CD4-positive, alpha-beta T cell treated with Interleukin-21 for 1 hour (primary cell): ENCODE measurements around the gene CITED2.

ENCODE experiments used
- DNase-seq: peaks from one replicate; pipeline ENCODE4 v3.0.0-alpha.2; 2020

Gene CITED2

GRCh38 chr6:139381216-139381865 lies 6.9 kb upstream of the CITED2 start:
- DNase-seq: no peak

DNA sequence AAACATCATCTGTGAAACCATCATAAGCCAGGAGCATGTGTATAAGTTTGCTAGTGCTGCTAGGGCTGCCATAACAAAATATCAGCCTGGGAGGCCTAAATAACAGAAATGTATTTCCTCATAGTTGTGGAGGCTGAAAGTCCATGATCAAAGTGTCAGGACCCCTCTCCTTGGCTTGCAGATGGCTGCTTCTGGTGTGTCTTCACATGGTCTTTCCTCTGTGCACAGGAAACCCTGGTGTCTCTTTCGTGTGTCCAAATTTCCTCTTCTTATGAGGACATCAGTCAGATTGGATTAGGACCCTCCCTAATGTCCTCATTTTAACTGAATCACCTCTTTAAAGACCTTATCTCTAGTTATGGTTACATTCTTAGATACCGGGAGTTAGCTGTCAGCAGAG lies 6.2 kb upstream of the CITED2 start:
- no peak for DNase-seq

DNA sequence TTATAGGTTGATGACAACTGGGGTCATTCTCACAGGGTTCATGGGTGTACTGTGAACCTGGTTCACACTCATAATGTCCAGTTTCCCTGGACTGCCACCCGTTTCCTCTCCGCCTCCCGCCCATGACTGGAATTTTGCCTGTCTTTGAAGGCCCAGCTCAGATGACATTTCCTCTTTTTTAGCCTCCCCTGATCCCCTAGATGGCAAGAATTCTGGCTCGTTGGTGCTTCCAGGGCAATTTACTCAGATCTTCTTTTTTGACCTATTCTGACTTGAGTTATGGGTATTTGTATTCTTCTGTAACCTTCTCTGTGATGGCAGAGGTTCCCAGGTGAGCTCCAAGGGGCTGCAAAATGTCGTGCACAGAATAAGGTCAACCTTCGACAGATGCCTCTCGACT lies 5.7 kb upstream of the CITED2 start:
- no peak for DNase-seq

DNA sequence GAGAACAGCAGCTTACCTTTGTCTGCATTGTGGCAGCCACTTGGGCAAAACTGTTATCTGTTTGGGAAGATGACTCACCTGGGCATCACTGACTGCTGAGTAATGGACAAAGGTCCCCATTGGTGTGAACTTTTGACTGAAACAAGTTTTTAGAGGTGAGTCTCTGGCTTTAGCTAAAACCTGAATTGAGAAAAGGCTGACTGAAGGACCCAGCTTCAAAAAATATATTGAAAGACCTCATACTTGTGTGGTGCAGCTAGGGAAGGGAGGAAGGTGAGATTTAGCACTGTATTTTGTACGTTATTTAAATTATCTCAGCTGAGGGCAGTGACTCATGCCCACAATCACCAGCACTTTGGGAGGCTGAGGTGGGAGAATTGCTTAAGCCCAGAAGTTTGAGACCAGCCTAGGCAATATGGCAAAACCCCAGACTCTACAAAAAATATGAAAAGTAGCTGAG lies 4.5 kb upstream of the CITED2 start:
- DNase-seq: no peak

DNA sequence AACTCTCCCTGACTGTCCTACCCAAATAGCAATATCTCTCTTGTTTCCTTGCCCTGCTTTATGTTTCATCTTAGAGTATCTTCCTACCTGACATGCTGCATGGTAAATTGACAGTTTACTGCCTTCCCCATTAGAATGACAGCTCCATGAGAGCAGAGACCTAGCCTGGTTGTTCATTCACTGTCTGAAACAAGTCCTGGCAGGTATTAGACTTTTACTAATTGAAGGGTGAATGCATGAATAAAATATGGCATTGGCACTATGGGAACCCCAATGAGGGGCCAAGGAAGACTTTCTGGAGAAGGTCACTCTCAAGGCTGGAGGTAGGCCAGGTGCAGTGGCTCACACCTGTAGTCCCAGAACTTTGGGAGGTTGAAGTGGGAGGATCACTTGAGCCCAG lies 3.8 kb upstream of the CITED2 start:
- DNase-seq: no peak

DNA sequence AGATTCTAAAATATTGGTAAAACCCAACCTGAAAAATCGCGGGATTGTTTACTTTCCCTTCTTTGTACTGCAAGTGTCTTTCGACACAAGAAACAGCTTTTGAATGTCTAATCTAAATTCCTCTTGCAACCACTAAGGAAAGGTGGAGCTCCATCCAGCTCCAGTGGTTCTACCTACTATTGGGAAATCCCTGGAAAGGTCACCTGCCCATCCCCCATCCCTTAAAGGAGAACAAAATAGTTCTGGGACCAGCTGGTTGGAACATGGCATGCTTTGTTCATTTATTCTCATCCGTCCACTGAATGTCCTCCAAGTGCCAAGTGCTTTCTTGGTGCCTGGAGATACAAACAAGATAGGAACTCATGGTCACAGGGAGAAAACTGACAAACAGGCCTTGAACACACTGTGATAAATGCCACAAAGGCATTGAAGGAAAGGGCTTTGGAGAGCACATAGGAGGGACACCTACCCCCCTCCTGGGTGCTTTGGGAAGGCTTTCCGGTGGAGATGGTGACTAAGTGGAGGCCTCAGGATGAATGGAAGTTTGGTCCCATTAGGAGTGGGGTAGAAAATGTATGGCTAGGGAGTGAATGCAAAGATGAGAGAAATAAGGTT lies 2.3 kb upstream of the CITED2 start:
- no peak for DNase-seq

DNA sequence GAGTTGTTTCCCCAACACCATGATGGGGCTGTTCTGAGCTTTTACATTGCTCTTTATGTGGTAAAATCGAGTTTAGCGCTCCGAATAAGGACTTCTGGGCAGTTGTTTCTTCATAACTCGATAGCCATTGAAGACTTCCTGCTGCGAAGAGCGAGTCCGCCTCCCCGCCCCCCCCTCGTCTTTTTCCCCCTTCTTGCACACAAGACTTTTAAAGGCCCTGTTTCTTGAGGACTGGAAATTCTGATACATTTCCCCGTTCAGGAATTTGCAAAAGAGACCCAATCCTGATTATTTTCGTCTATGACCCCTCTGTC lies 1.5 kb upstream of the CITED2 start:
- DNase-seq: no peak

GRCh38 chr6:139375226-139376016 lies 973 bp upstream of the CITED2 start:
- DNase-seq: peak; percentile 87

GRCh38 chr6:139373928-139374356 lies 506 bp downstream of the CITED2 start:
- DNase-seq: no peak

DNA sequence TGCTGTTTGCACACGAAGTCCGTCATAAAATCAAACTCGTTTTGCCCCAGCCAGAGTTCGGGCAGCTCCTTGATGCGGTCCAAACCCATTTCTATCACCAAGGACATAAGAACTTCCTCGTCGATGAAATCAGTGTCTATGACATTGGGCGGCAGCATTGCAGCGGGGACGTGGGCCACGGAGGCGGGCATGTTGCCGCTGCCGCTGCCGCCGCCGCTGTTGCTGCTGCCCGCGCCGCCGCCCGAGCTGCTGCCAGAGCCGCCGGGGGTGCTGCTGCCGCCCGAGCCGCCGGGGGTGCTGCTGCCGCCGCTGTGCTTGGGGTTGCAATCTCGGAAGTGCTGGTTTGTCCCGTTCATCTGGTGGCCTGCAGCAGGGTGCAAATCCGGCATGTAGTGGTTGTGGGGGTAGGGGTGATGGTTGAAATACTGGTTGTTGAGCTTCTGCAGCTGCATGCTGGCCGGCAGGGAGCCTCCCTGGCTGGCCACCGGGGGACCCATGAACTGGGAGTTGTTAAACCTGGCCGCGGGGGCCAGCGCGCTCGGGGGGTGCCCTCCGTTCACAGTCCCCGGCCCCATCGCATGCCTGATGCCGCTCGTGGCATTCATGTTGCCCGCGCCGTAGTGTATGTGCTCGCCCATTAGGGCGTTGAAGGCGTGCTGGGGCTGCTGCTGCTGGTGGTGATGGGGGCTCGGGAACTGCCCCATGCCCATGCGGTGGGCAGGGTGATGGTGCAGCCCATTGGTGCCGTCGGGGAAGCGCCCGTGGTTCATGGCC lies 1.1 kb downstream of the CITED2 start:
- DNase-seq: peak; percentile 74

GRCh38 chr6:139372326-139373153 lies 1.9 kb downstream of the CITED2 start:
- DNase-seq: peak; percentile 35

- no peak for DNase-seq
Observed at GRCh38 chr6:139371421-139372203, 2.8 kb downstream of the CITED2 start.

DNA sequence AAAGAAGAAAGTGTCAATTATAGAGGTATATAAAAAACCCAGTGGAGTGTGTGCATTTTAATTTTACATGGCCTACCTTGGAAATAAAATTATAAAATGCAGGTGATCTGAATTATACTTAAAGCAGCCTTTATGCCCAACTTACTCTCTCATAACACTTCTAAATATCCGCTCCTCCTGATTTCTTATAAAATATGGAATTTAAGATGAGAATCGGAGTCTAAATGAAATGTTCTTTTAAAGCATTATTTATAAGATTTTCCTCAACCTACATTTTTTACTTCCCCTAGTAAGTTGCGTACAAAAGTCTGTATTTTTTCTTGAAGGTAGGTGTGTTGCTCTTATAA lies 3.5 kb downstream of the CITED2 start:
- DNase-seq: no peak

- DNase-seq: no peak
Observed at GRCh38 chr6:139370283-139370998, 4.0 kb downstream of the CITED2 start.

- DNase-seq: peak; percentile 61
Observed at GRCh38 chr6:139369568-139370282, 4.7 kb downstream of the CITED2 start.

- no peak for DNase-seq
Observed at GRCh38 chr6:139369068-139369467, 5.4 kb downstream of the CITED2 start.

DNA sequence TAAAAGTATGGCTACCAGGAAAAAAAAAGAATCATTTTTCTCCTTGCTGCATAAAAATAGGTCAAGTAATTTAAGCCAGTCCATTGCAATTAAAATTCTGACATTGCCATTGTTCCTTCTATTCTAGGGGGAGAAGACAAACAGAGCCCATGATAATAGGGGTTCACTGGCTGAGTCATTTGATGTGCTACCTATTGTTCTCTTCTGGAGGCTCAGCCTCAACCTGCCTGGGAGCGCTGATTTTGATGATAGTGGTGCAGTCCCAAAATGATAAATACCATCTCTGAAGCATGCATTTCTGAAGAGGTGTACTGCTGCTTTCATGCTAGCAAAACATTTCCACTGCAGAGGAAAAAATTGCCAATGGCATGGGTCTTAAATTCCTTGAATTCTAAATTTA lies 5.8 kb downstream of the CITED2 start:
- DNase-seq: no peak

- no peak for DNase-seq
Observed at GRCh38 chr6:139367810-139368351, 6.6 kb downstream of the CITED2 start.

GRCh38 chr6:139364982-139365379 lies 9.5 kb downstream of the CITED2 start:
- no peak for DNase-seq
